Measurements from ENCODE around the gene POC1A.

POC1A gene

GRCh38 chr3:52191663-52192062 is 37.4 kb upstream of the POC1A start:
- H3K4me1 ChIP-seq (ENCODE audit: low read depth, poor library complexity, severe bottlenecking): no peaks in the 10 kb centered on the region
- no peak overlapping the region for H3K4me3 ChIP-seq (IDR thresholded peaks at IDR 0.05; ENCODE audit: insufficient read depth, low read depth, low read length)
- no peak overlapping the region for H3K27ac ChIP-seq
- no peaks in the 10 kb centered on the region for H4K20me1 ChIP-seq (ENCODE audit: insufficient read depth)
- H3K79me2 ChIP-seq (ENCODE audit: insufficient read depth, low read depth): no peaks in the 10 kb centered on the region
- H3K9ac ChIP-seq: no peak overlapping the region
- no peaks in the 10 kb centered on the region for H3K27me3 ChIP-seq (ENCODE audit: insufficient read depth, low read depth)
- no peaks in the 10 kb centered on the region for H3K36me3 ChIP-seq (ENCODE audit: insufficient read depth)
- TF ChIP-seq CTCF (conservative IDR thresholded peaks at IDR 0.05; ENCODE audit: low read depth, low read length): no peak
- no peak overlapping the region for H2AFZ ChIP-seq (ENCODE audit: low read depth)
- no peak overlapping the region for H3K4me2 ChIP-seq

- H3K27ac ChIP-seq: no peak overlapping the region
- H3K9ac ChIP-seq: no peak overlapping the region
- no peak for TF ChIP-seq CTCF (conservative IDR thresholded peaks at IDR 0.05; ENCODE audit: low read depth, low read length)
- no peaks in the 10 kb centered on the region for H3K4me1 ChIP-seq (ENCODE audit: low read depth, poor library complexity, severe bottlenecking)
- H3K79me2 ChIP-seq (ENCODE audit: insufficient read depth, low read depth): no peaks in the 10 kb centered on the region
- no peak overlapping the region for H2AFZ ChIP-seq (ENCODE audit: low read depth)
- H3K36me3 ChIP-seq (ENCODE audit: insufficient read depth): no peaks in the 10 kb centered on the region
- H3K4me2 ChIP-seq: no peak overlapping the region
- no peaks in the 10 kb centered on the region for H4K20me1 ChIP-seq (ENCODE audit: insufficient read depth)
- H3K27me3 ChIP-seq (ENCODE audit: insufficient read depth, low read depth): no peaks in the 10 kb centered on the region
- no peak overlapping the region for H3K4me3 ChIP-seq (IDR thresholded peaks at IDR 0.05; ENCODE audit: insufficient read depth, low read depth, low read length)
Measured at GRCh38 chr3:52190294-52191074, 36.3 kb upstream of the POC1A start.

GRCh38 chr3:52188556-52188955 is 34.3 kb upstream of the POC1A start:
- Histone ChIP-seq H3K4me2 (no peak overlapping the region), H2AFZ (ENCODE audit: low read depth) (no peak overlapping the region), H4K20me1 (ENCODE audit: insufficient read depth) (no peaks in the 10 kb centered on the region), H3K79me2 (ENCODE audit: insufficient read depth, low read depth) (no peaks in the 10 kb centered on the region), H3K4me3 (IDR thresholded peaks at IDR 0.05; ENCODE audit: insufficient read depth, low read depth, low read length) (no peak overlapping the region), H3K9ac (no peak overlapping the region), H3K36me3 (ENCODE audit: insufficient read depth) (no peaks in the 10 kb centered on the region), H3K4me1 (ENCODE audit: low read depth, poor library complexity, severe bottlenecking) (no peaks in the 10 kb centered on the region), H3K27ac (no peak overlapping the region), H3K27me3 (ENCODE audit: insufficient read depth, low read depth) (no peaks in the 10 kb centered on the region)
- no peak for TF ChIP-seq CTCF (conservative IDR thresholded peaks at IDR 0.05; ENCODE audit: low read depth, low read length)

- Histone ChIP-seq H3K9ac (no peak overlapping the region), H3K27me3 (ENCODE audit: insufficient read depth, low read depth) (no peaks in the 10 kb centered on the region), H3K4me1 (ENCODE audit: low read depth, poor library complexity, severe bottlenecking) (no peaks in the 10 kb centered on the region), H3K4me3 (IDR thresholded peaks at IDR 0.05; ENCODE audit: insufficient read depth, low read depth, low read length) (no peak overlapping the region), H2AFZ (ENCODE audit: low read depth) (no peak overlapping the region), H4K20me1 (ENCODE audit: insufficient read depth) (no peaks in the 10 kb centered on the region), H3K79me2 (ENCODE audit: insufficient read depth, low read depth) (no peaks in the 10 kb centered on the region), H3K4me2 (no peak overlapping the region), H3K27ac (no peak overlapping the region), H3K36me3 (ENCODE audit: insufficient read depth) (no peaks in the 10 kb centered on the region)
- no peak for TF ChIP-seq CTCF (conservative IDR thresholded peaks at IDR 0.05; ENCODE audit: low read depth, low read length)
Measured at GRCh38 chr3:52186729-52187128, 32.5 kb upstream of the POC1A start.

Data from KMS-11 (cell line).